SHP77 (cell line): ENCODE measurements around the gene FREM3.
"Not testable (repeated sequence)": the region's sequence is repeated elsewhere in the genome, so short reads cannot be mapped to it uniquely, and the experiment has no call there.

Experiments used
- DNase-seq, 2 experiments: peaks; one replicate each; lab custom pipeline; 2025; lab: John Stamatoyannopoulos, UW

Gene FREM3

GRCh38 chr4:143575331-143575730, 125.1 kb downstream of the FREM3 start:
- DNase-seq = no peak

GRCh38 chr4:143564472-143564871, 136.0 kb downstream of the FREM3 start:
- no peak for DNase-seq

GRCh38 chr4:143559757-143560147, 140.7 kb downstream of the FREM3 start:
- peak in 1 of 2 experiments; percentile 8 for DNase-seq

GRCh38 chr4:143558823-143559756, 141.4 kb downstream of the FREM3 start:
- DNase-seq = peak; percentile 43 to 68

- no peak for DNase-seq
Observed at GRCh38 chr4:143558286-143558685, 142.2 kb downstream of the FREM3 start.

- DNase-seq = no peak
Observed at GRCh38 chr4:143555676-143556075, 144.8 kb downstream of the FREM3 start.

- DNase-seq = no peak
Observed at GRCh38 chr4:143554728-143555597, 145.5 kb downstream of the FREM3 start.

GRCh38 chr4:143549928-143550327, 150.5 kb downstream of the FREM3 start:
- DNase-seq = no peak

- no peak for DNase-seq
Observed at GRCh38 chr4:143539670-143540023, 160.8 kb downstream of the FREM3 start.

- no peak for DNase-seq
Observed at GRCh38 chr4:143538979-143539669, 161.4 kb downstream of the FREM3 start.

GRCh38 chr4:143531788-143532491, 168.5 kb downstream of the FREM3 start:
- no peak for DNase-seq

GRCh38 chr4:143531380-143531779, 169.1 kb downstream of the FREM3 start:
- DNase-seq = no peak

- DNase-seq = not testable (repeated sequence)
Observed at GRCh38 chr4:143528046-143528445, 172.4 kb downstream of the FREM3 start.
